ENCODE measurements around the gene OR2T29.
"Not testable (repeated sequence)": the region's sequence is repeated elsewhere in the genome, so short reads cannot be mapped to it uniquely, and the experiment has no call there.

The OR2T29 gene, protein sequence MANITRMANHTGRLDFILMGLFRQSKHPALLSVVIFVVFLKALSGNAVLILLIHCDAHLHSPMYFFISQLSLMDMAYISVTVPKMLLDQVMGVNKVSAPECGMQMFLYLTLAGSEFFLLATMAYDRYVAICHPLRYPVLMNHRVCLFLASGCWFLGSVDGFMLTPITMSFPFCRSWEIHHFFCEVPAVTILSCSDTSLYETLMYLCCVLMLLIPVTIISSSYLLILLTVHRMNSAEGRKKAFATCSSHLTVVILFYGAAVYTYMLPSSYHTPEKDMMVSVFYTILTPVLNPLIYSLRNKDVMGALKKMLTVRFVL
- 0 reads per million in 2 donors for total RNA-seq

DNA sequence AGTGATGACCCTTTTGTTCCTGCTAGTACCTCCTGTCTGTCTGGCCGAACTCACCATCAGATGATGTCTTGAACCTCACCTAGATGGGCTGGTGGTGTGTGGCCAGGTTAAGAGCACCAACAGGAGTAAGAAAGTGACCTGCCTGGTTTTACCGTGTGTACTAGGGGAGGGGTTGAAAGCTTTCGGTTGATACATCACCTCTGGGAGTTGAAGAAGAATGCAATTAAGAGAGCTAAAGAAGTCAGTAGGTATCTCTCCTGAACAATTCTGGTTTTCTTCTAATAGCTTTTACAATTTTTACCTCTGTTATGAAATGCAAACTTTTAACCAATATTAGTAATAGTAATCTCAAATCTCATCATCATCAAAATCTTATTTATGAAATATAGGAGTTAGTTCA lies at the start of gene OR2T29:
TSS of gene OR2T29 (minus strand) at position 101 of the 400 bp plus-strand sequence. CDS start 3,281 bp downstream, outside the sequence.
- DNase-seq: not testable (repeated sequence)

DNA sequence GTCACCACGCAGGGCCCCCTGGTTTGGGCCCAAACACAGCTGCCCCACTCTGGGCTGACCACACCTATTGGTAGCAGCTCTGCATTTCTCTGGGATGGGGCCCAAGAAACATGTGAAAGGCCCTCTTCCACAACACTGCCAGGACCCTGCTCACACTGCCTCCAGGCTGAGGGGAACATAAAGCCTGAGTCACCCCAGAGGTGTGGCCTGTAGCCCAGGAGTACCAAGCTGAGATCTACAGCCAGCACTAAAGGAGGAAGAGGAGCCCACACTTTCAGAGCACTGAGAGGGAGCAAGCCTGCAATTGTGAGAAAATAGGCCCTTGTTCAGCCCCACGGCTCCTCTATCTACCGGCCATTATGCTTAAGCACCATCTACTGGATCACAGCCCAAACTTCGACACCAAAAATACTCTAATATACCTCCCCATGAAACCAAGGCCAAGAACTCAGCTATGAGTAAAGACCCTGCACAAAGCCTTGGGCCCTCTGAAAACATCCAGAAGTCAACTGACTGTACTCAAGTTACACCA lies 49.4 kb upstream of the OR2T29 start:
- no peak for DNase-seq

DNA sequence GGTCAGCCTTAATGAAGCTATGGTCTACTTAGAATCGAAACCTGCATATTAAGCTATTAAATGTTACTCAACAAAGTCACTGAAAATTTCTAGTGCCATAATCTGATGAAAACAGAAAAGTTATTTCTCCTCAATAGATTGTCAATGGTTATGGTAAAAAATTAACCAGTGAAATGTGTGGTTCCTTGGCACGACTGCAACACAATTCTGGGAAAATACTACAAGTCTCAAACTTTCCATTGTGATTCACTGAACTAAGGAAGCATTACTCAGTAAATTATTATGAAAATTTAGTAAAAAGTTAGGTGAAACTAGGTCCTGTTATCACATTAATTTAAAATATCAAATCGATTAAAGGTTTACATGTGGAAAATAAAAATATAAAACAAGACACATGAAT lies 47.7 kb upstream of the OR2T29 start:
- DNase-seq: no peak

DNA sequence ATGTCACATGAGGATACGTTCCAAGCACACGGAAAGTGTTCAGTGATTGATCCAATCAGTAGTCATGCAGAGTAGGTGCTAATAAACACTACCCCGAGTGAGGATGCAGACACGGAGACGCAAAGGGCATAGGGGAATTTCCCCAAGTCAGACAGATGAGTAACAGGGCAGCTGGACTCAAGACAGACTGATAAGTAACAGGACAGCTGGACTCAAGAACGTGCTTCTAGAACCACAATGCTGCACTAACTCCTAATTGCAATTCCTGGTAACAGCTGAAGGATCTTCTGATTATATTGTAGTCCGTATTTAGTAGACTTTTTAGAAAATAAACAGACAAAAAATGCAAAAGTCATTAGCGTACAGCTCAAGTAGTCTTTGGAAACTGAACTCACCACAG lies 36.8 kb upstream of the OR2T29 start:
- DNase-seq: no peak

DNA sequence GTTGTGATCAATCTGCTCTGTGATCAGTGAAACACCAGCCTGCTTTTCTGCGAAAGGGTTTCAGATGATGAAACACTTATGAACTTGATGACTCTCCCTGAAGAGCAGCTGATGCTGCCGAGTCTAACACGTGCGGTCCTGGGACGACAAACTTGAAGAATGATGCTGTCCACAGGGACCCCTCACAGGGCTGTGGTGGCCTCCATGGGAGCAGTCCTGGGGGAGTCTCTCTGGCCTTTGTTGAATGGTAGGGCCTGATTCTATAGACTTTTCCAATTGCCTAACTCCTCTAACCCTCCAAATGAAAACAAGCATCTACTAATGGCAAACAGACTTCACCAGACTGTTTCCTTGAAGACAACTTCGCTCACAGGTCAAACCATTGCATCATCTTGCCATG lies 35.0 kb upstream of the OR2T29 start, which contains the start of gene OR2T10:
TSS of gene OR2T10 (minus strand) at position 112 of the 400 bp plus-strand sequence. CDS start 3,932 bp downstream, outside the sequence.
- no peak for DNase-seq

DNA sequence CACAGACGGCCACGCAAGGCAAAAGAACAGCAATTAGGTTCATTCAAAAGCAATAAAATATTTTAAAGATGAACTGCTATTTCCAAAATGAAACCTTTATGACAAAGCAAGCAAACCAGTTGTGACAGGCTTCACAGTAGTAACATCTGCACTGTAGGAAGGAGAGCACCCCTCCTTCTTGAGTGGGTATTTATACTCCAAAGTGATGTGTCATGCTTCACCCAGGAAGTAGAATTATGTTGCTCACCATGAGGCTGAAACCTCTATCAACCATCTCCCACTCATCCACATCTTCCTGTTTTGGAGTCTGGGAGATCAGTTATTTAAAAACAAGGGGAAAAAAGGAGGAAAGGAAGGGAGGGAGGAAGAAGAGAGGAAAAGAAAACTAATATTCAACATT lies 34.0 kb upstream of the OR2T29 start:
- DNase-seq: no peak

GRCh38 chr1:248593226-248593625 lies 30.7 kb upstream of the OR2T29 start:
- DNase-seq: no peak

- DNase-seq: no peak
Observed at GRCh38 chr1:248592655-248593054, 30.1 kb upstream of the OR2T29 start.

- no peak for DNase-seq
Observed at GRCh38 chr1:248590055-248590454, 27.5 kb upstream of the OR2T29 start.

- DNase-seq: no peak
Observed at GRCh38 chr1:248589334-248589733, 26.8 kb upstream of the OR2T29 start.

DNA sequence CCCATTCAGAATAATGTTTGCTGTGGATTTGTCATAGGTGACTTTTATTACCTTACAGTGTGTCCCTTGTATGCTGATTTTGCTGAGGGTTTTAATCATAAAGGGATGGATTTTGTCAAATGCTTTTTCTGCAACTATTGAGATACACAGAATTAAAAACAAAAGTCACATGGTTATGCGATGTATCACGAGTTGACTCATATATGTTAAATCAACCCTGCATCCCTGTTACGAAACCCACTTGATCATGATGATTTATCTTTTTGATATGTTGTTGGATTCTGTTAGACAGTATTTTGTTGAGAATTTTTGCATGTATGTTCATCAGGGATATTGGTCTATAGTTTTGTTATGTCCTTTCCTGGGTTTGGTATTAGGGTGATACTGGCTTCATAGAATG lies 22.7 kb upstream of the OR2T29 start:
- no peak for DNase-seq

GRCh38 chr1:248576260-248576980 lies 13.8 kb upstream of the OR2T29 start:
- no peak for DNase-seq

DNA sequence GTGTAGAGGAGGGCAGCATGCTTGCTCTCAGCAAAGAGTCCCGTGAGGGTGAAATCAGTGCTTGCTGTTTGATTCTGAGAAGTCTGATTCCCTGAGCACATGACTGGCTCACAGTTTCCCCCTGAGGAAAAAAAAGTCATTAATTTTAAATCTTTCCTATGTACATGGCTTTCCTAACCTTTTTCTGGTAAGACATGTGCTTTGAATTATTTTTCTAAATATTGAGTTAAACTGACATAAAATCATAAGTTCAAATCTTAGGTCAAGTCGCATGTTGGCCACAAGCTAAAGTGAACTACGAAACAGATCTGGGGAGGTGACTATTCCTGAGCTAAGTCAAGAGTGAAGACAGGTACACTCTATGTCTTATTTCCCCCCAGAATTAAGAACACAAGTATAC lies 12.1 kb upstream of the OR2T29 start, which contains the start of gene OR2T34:
TSS of gene OR2T34 (minus strand) at position 101 of the 400 bp plus-strand sequence. CDS start at position 101, 0 bp downstream.
- DNase-seq: not testable (repeated sequence)

GRCh38 chr1:248573856-248574255 lies 11.3 kb upstream of the OR2T29 start:
- DNase-seq: not testable (repeated sequence)

DNA sequence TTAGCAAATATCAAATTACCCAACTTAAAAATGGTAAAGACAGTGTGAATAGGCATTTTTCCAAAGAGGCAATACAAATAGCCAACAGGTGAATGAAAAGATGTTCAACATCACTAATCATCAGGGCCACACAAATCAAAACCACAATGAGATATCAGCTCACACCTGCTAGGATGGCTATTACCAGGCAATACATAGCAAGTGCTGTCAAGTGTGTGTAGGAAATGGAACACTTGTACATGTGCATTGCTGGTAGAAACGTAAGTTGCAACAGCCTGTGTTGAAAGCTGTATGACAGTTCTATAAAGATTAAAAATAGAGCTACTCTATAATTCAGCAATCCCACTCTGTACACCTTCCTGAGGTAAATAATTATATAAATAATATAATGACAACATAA lies 9.5 kb upstream of the OR2T29 start:
- not testable (repeated sequence) for DNase-seq

GRCh38 chr1:248570811-248571210 lies 8.2 kb upstream of the OR2T29 start:
- not testable (repeated sequence) for DNase-seq

GRCh38 chr1:248569049-248569448 lies 6.5 kb upstream of the OR2T29 start:
- not testable (repeated sequence) for DNase-seq

- DNase-seq: not testable (repeated sequence)
Observed at GRCh38 chr1:248565530-248566373, 3.2 kb upstream of the OR2T29 start.

- DNase-seq: not testable (repeated sequence)
Observed at GRCh38 chr1:248551027-248551426, 11.5 kb downstream of the OR2T29 start.

DNA sequence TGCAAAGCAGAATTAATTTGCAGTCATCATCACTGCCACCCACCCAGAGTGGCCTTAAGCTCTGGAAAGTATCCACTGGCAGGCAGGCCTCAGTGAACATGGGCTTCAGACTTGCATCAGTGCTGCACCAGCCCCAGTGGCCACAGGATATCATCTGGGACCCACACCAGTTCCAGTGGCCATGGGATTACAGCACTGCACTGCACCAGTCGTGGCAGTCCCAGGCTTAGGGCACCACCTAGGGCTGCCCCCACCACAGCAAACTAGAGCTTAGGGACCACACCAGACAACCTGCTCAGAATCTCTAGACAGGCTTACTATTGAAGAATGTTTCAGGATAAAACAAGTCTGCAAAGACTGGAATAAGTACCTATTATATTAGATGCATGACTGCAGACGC lies 15.2 kb downstream of the OR2T29 start:
- not testable (repeated sequence) for DNase-seq

- DNase-seq: not testable (repeated sequence)
Observed at GRCh38 chr1:248537449-248537848, 25.1 kb downstream of the OR2T29 start.

DNA sequence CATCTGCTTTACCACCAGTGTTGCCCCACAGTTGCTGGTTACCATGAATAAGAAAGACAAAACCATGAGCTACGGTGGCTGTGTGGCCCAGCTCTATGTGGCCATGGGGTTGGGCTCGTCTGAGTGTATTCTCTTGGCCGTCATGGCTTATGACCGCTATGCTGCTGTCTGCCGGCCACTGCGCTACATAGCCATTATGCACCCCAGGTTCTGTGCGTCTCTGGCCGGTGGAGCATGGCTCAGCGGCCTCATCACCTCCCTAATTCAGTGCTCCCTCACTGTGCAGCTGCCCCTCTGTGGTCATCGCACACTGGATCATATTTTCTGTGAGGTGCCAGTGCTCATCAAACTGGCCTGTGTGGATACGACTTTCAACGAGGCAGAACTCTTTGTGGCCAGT lies 40.7 kb downstream of the OR2T29 start:
- DNase-seq: no peak

GRCh38 chr1:248510217-248510616 lies 52.4 kb downstream of the OR2T29 start:
- DNase-seq: not testable (repeated sequence)
